8988T (cell line): ENCODE data around the gene SPINK4.

Experiments
- DNase-seq: peaks from one replicate; pipeline ENCODE4 v3.0.0; 2011

SPINK4 gene

GRCh38 chr9:33294670-33295432, 54.9 kb downstream of the SPINK4 start:
- DNase-seq = no peak

- no peak for DNase-seq
Observed at GRCh38 chr9:33295571-33295970, 55.6 kb downstream of the SPINK4 start.

- DNase-seq = no peak
Observed at GRCh38 chr9:33297432-33297831, 57.5 kb downstream of the SPINK4 start.
